NCI-H2227 treated with DMSO at 0.1 percent for 48 hours (cell line): Measurements from ENCODE around the gene GPRC6A.
"Not testable (repeated sequence)": the region's sequence is repeated elsewhere in the genome, so short reads cannot be mapped to it uniquely, and the experiment has no call there.

Source experiments
- DNase-seq: peaks from one replicate; lab custom pipeline; 2025; lab: John Stamatoyannopoulos, UW

The GPRC6A gene, protein sequence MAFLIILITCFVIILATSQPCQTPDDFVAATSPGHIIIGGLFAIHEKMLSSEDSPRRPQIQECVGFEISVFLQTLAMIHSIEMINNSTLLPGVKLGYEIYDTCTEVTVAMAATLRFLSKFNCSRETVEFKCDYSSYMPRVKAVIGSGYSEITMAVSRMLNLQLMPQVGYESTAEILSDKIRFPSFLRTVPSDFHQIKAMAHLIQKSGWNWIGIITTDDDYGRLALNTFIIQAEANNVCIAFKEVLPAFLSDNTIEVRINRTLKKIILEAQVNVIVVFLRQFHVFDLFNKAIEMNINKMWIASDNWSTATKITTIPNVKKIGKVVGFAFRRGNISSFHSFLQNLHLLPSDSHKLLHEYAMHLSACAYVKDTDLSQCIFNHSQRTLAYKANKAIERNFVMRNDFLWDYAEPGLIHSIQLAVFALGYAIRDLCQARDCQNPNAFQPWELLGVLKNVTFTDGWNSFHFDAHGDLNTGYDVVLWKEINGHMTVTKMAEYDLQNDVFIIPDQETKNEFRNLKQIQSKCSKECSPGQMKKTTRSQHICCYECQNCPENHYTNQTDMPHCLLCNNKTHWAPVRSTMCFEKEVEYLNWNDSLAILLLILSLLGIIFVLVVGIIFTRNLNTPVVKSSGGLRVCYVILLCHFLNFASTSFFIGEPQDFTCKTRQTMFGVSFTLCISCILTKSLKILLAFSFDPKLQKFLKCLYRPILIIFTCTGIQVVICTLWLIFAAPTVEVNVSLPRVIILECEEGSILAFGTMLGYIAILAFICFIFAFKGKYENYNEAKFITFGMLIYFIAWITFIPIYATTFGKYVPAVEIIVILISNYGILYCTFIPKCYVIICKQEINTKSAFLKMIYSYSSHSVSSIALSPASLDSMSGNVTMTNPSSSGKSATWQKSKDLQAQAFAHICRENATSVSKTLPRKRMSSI

DNA sequence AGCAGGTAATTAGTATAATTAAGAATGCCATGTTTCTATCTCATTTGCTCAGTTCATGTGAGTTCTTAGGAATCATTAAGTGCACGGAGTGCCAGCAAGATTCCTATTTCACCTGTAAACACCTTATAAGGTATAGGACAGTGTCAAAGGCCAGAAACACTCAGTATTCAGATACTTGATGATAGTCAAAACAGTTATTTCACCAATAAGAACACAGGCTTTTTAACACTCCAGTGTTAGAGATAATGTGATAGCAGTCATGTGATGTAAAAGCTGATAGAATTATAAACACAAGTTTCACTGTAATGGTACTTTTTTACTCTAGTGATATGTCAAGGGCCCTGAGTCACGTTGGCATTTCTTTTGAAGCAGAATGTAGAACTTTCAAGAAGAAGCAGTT is at the start of gene GPRC6A:
Gene GPRC6A (minus strand): TSS at position 101 of the 400 bp plus-strand sequence. CDS start 70 bp downstream, at position 31.
- DNase-seq: no peak

DNA sequence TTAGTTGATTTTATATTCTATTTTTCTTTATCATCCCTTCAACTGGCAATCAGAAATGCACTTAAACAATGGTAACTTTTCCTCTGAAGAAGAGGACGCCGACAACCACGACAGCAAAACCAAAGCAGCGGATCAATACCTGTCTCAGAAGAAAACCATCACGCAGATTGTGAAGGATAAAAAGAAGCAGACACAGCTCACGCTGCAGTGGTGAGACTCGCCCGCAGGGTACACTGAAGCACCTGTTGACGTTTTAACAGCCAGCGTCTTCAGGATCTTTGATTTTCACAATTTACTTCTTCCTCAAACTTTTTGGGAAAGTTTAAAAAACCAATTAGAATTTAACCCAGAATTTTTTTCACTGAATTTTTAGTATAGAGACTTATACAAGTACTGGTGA is 48.9 kb upstream of the GPRC6A start:
- DNase-seq: no peak

DNA sequence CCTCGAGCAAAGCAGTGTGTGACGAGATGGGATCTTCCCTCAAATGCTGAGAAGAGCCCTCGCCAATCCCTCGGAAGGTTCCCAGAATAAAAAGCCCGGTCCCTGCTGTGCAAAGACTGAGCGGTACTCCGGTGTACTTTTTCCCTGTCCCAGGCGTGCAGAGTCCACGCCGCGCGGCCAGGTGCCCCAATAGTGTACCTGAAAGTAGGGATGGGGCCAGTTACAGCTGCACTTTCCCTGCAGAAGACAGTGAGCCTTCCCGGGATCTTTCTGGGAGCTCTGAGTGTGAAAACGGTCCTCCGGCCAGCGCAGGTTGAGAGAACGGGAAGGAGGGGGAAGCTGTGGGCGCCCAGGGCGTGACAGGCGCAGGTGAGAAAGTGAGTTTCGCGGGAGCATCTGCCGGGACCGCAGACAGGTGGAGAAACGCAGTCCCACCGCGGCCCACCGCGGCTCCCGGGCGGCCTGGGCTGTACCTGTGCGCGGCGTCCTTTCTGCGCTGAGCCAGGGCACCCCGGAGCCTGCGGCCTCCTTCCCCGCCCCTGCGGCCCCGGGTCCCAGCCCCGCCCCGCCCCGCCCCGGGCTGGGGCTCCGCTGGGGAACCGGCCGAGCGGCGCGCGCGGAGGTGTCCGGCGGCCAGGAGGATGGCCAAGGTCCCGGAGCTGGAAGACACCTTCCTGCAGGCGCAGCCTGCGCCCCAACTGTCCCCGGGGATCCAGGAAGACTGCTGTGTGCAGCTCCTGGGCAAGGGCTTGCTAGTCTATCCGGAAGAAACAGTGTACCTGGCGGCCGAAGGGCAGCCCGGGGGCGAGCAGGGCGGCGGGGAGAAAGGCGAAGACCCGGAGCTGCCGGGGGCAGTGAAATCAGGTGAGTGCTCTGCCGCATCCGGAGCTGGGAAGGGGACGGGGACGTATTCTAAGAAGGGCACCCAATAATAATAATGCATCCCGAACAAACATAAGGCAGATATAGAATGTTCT is 48.0 kb upstream of the GPRC6A start, which contains the start of gene RFX6:
Gene RFX6 (plus strand): TSS at position 608 of the 977 bp plus-strand sequence. CDS start 34 bp downstream, at position 642.
- no peak for DNase-seq

DNA sequence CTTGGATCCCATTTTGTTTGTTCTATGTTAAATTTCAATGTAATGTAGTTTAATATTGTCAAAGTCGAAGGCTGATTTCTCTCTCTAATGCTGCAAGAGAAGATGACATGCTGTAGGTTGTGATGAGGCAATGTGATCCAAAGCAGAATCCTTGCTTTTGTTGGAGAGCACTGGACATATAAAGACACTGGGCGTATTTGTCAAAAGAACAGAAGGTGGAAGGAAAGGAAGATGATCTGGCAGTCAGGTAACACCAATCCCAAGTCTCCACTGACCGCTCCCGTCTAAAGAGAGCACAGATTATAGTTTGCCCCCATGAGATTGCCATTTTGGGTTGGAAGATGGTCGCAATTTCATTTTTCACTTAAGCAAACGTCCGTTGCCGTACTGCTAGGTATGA is 47.2 kb upstream of the GPRC6A start:
- no peak for DNase-seq

DNA sequence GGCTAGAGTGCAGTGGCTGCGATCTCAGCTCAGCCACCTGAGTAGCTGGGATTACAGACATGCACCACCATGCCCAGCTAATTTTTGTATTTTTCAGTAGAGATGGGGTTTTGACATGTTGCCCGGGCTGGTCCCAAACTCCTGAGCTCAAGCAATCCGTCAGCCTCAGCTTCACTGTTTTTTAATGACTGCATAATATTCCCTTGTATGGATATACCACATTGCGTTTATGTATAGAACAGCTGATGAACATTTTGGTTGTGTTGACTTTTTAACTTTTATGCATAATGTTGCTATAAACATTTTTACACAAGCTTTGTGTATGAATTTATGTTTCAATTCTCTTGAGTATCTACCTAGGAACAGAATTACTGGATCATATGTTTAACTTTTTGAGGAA is 43.9 kb upstream of the GPRC6A start:
- no peak for DNase-seq

DNA sequence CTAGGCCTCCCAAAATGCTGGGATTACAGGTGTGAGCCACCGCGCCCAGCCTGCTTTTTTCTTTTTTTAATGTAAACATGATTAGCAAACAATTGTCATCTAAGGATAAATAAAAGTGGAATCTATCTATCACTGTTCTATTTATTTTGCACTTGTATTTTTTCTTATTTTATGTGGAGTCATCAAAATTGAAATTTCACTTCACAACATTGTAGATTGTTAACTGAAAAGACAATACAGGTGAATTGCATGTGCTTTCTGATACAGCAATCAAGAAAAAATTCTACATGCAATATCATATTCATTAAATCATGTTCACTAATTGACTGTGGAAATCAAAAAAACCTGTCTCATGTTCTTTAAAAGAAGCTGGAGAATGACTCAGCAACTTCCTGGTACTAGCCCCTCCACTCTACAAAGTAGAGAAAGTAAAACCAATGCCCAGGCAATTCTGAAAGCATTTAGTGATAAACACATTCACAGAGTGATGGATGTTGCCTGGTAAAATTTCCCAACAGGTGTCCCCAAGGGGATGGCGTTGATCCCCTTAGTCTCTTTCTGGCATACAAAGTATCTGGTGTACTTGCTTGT is 37.5 kb upstream of the GPRC6A start:
- no peak for DNase-seq

DNA sequence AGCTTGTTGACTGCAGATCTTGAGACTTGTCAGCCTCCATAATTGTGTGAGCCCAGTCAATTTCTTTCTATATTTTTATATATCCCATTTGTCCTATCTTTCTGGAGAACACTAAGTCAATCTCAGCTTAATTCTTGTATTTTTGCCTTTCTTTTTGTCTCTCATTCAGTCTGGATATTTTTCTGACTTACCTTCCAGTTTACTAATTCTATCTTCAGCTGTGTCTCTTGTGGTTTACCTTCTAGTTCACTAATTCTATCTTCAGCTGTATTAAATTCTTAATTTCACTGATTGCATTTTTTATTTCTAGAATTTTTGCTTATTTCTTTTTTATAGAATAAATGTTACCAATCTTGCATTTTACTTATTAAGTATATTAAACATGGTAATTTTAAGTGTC is 30.4 kb upstream of the GPRC6A start:
- DNase-seq: no peak

DNA sequence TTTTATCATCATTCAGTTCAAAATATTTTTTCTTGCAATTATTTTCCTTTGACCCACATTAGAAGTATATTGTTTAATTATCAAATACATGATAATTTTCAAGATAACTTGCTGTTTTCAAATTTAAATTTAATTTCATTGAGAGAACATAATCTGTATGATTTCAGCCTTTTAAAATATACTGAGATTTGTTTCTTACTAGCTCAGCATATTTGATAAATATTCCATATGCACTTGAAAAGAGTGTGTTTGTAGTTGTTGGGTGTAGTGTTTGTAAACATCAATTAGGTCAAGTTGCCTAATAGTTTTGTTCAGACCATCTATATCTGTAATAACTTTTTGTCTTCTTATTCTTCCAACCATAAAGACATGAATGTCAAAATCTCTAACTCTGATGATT is 29.2 kb upstream of the GPRC6A start:
- no peak for DNase-seq

DNA sequence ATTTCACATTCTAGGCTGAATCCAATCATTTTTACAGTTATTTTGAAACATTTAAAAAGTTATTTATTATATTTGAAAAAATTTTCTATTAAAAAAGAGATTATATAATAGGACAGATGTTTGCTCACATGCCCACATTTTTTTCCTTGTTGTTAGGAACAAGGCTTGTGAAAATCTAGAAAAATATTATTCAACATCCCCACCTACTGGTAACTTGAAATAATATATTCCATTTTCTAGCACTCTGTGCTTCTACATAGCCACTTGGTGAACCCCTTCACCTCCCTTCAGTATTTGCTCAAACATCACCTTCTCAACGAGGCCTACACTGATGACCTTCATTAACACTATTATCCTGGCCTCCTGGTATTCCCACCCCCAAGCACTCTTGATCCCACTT is 18.3 kb upstream of the GPRC6A start:
- DNase-seq: no peak

DNA sequence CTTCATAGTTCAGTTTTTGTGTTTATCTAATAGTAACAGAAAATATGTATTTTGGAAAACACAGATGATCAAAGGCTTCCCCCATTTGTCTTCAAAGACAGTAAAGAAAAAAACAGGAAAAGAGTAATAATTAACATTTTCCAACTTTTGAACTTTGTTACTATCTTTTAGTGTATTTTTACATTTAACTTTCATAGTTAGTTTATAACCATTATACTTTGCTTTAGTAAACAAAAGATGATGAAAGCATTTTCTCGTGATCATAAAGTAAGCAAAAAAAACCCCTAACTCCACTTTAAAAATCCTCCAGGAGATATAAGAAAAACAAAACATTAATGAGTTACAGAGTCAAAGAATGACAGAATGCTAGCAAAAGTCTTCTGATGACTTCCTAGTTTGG is 13.6 kb upstream of the GPRC6A start:
- no peak for DNase-seq

DNA sequence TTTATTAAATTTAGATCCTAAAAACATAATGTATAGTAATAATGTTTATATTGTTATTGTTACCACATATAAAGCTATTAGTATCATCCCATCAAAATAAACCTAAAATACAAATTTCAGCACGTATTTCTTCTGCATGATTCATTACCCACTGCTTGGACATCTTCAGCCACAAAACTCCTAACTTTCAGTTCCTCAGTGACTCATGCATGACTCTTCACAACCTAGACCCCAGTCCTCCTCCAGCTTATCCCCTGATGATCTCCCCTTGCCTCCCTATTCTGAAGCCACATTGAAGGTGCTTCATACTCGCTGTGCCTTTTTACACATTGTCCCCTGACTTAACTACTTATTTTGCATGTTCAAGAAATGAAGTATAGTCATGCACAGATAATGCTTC is 11.2 kb upstream of the GPRC6A start:
- no peak for DNase-seq

DNA sequence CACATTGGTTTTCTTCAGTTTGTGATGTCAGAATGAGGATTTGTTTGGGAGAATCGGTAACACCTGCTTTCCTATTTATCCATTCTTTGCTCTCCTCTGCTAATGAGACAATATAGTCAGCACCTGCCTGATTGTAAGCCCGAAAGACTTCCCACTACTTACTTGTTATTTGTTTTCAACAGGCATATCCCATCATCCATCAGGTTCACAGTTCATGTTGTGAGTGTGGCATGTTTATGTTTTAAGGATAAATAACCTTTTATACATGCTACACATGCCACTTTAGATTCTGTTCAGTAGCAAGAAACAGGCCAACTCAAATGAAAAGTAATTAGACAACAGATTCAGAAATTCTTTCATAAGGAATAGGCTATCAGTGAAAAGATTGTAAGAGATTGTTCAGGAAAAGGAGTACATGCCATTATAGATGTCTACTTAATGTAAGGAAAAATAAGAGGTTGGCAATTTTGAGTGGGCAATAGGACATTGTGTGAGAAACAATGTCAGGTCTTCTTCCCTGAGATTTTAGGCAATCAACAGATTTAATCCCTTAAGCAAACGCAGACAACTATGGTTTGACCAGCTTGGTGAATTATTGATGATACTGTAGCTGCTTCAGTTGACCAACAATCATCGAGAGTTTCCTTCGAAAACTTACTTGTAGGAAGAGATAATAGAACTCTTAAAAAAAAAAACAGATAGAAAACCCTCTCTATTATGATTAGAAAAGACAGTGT is 7.9 kb upstream of the GPRC6A start:
- DNase-seq: no peak

DNA sequence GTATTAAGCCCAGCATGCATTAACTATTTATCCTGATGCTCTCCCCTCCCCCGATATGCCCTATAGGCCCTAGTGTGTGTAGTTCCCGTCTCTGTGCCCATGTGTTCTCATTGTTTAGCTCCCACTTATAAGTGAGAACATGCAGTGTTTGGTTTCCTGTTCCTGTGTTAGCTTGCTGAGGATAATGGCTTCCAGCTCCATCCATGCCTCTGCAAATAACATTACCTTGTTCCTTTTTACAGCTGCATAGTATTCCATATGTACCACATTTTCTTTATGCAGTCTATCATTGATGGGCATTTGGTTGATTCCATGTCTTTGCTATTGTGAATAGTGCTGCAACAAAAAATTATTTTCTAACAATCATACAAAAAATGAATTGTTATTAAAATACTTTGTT is 5.6 kb upstream of the GPRC6A start:
- DNase-seq: not testable (repeated sequence)

DNA sequence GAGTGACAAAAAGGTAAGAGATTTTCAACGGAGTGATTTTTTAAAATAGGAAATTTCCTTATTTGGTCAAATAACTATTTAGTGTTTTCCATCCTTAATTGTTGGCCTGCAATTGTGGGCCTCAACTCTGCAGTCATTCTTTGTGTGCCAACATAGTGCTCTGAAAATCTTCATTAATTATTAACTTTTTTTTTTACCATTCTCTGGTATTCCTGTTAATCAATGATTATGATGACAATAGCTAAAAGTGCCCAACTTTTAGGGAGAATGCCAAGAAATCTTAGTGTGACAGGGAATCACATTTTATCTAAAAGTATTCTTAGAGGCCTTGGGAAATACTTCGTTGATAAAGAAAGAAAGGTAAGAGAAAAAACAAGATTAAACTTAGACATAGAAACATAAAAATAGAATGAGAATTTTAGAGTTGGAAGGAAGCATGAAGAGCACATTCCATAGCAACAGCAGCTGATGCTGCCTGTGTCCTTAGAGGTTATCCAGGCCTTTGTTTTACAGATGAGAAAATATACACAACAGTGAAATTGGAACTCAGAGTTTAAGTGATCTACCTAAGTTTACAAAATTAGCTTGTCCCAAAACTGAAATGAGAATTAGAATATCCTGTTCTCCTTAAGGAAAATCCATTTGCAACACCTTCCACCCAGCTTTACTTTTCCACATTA is 1.2 kb downstream of the GPRC6A start:
- DNase-seq: no peak

DNA sequence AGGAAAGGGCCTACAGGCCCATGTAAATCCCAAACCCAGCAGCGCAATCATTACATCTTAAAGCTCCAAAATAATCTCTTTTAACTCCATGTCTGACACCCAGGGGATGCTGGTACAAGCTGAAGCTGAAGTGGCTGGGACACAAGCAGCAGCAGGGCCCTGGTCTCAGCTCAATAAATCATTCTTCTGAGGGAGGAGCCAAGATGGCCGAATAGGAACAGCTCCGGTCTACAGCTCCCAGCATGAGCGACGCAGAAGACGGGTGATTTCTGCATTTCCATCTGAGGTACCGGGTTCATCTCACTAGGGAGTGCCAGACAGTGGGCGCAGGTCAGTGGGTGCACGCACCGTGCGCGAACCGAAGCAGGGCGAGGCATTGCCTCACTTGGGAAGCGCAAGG is 12.5 kb downstream of the GPRC6A start:
- DNase-seq: not testable (repeated sequence)

DNA sequence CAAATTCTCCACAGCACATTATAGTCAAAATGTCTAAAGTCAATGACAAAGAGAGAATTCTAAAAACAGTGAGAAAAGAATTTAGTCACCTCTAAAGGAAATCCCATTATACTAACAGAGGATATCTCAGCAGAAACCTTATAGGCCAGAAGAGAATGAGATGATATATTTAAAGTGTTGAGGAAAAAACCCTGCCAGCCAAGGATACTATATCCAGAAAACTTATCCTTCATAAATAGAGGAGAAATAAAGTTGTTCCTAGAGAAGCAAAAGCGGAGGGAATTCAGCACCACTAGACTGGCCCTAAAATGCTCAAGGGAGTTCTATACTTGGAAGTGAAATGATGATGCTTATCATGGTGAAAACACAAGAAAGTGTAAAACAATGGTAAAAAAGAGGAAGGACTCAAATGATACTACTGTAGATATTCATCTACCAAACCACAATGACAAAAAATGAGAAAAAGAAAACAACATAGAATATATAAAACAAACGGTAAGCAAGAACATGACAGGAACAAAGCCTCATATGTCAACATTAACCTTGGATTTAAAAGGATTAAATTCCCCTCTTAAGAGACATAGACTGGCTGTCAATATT is 16.7 kb downstream of the GPRC6A start:
- no peak for DNase-seq

DNA sequence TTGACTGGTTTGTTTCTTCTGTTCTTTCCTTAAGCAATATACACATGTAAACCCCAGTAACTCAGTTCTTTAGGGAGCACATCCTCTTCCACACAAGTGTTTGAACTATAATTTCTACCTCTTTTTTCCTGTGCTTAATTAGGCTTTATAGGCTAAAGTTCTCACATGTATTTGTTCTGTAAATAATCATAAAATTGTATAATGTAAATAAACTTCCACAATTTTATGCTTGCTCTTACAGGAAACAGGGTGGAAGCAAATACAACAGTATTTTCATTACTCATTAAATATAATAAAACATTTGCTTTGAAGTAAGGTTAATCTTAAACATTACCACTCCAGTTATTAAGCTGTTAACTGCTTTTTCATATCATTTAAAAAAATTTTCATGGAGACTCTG is 26.9 kb downstream of the GPRC6A start:
- DNase-seq: no peak

DNA sequence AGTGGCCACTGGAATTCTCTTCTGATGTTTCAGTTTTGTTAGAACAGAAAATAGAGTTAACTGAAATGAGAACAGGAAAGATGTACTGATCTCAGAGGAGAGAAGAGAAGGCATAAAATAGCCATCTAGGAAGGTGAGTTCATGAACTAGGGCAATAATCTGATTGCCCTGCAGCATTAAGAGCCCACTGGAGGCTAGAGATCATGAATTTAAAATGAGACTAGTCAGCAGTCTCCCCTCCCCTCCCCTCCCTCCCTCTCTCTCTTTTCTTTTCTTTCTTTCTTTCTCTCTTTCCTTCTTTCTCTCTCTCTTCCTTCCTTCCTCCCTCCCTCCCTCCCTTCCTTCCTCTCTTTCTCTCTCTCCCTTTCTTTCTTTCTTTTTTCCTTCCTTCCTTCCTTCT is 28.9 kb downstream of the GPRC6A start:
- DNase-seq: no peak

DNA sequence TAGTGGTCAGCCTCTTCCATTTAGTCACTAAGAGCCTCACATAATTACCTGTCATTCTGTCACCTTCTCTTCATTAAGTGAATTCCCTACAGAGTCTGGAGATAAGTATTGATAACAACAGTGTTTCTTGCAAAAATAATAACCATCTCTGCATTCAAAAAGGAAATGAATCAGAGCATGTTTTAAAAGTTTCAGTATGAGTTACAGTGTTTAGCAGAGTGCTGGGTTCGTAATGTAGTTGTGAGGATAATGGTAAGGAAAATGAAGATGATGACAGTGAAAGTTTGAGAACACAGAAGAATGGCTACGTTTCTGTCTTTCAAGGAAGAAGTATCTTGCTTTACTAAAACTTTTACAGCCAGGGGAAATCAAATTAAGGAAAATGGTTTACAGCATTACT is 31.3 kb downstream of the GPRC6A start:
- no peak for DNase-seq

DNA sequence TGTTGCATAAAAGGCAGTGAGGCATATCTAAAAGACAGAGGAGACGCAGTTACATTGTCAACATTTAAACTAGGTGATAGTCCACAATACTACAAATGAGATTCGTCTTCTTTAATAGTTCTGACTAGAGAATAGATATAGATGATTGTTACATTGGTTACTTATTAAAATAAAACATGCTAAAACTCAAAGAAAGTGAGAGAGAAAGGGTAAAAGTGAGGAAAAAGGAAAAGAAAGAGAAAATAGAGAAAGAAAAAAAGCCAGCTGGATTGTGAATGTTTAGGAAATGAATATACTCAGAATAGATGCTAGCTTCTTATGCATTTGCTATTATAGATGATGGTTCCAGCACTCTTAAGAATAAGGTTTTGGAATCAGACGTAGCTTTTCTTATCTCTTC is 35.7 kb downstream of the GPRC6A start:
- no peak for DNase-seq
